Left ventricle myocardium inferior (tissue), 1 donor: ENCODE measurements around the gene C11orf87. TPM values are rescaled to one million over a fixed set of nuclear protein-coding genes. Genes with fewer than 3 reads are reported as not detected.

Experiments used
- DNase-seq: peaks from one replicate; pipeline ENCODE4 v3.0.0-alpha.2; 2020
- H3K27ac ChIP-seq: fragments of 200-600 bp; replicated peaks from 2 replicates; pipeline ENCODE4 v1.8.0; 2021
- H3K27me3 ChIP-seq: fragments of 200-600 bp; 2 replicates; pipeline ENCODE4 v1.8.0; 2021; ENCODE audit warnings: low read depth
- H3K36me3 ChIP-seq: fragments of 200-600 bp; 2 replicates; pipeline ENCODE4 v1.8.0; 2021
- H3K4me1 ChIP-seq: fragments of 200-600 bp; 2 replicates; pipeline ENCODE4 v1.8.0; 2021
- H3K4me3 ChIP-seq: fragments of 200-600 bp; 2 replicates; pipeline ENCODE4 v1.8.0; 2021; ENCODE audit warnings: mild to moderate bottlenecking, moderate library complexity
- H3K9me3 ChIP-seq: fragments of 200-600 bp; replicated peaks from 2 replicates; pipeline ENCODE4 v1.8.0; 2021
- CTCF ChIP-seq: fragments of 200-600 bp; IDR thresholded peaks from 2 replicates; pipeline ENCODE4 v1.8.0; 2021; ENCODE audit warnings: antibody characterized with exemption, mild to moderate bottlenecking, borderline replicate concordance
- intact Hi-C: fragments of 100-400 bp; cut with micrococcal nuclease; formaldehyde crosslinking; loops from one replicate; pipeline ENCODE4 v1.11.0; 2022
- total RNA-seq: library from RNA; stranded (reverse); fragmentation: NEBNext Ultra II Directional; extraction: Animal tissue kit (Norgen Biotek cat#: 25700); gene quantifications from one replicate; pipeline ENCODE4 v1.2.1, GENCODE V29; 2021
- donor health status: DM: no; HTN: yes; CAD: no; lungs with severe emphysema.

The C11orf87 gene
- total RNA-seq, 1 donor from 2014 or later, result 0.14 TPM

- no peak for TF ChIP-seq CTCF
- H3K9me3 ChIP-seq, result no peaks in the 10 kb centered on the region
- no peak overlapping the region for H3K27ac ChIP-seq
- no peak overlapping the region for H3K4me3 ChIP-seq
- intact Hi-C loops, result no loop called here
- no peaks in the 10 kb centered on the region for H3K4me1 ChIP-seq
- H3K27me3 ChIP-seq, result no peaks in the 10 kb centered on the region
- DNase-seq, result no peak
- H3K36me3 ChIP-seq, result no peaks in the 10 kb centered on the region
Measured at GRCh38 chr11:109383306-109383705, 38.7 kb upstream of the C11orf87 start.

DNA sequence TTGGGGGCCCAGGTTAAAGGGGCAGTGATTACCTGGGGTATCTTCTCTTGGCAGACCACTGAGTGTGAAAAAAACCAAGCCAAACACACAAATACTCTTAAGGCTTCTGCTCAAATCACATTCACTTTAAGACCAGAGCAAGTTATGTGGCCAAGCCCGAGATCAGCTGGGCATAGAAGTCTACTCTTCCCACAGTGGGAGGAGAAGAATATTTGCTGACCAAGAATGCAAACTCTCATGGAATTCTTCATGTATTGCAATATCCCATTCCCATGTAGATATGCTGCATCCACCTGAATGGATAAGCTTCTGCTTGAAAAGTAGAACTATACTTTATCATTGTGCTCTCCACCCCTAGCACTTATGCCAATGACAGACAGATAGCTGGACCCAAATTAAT, 37.1 kb upstream of the C11orf87 start:
- Histone ChIP-seq H3K4me3 (no peak overlapping the region), H3K27me3 (no peaks in the 10 kb centered on the region), H3K27ac (no peak overlapping the region), H3K9me3 (no peaks in the 10 kb centered on the region), H3K4me1 (no peaks in the 10 kb centered on the region), H3K36me3 (no peaks in the 10 kb centered on the region)
- intact Hi-C loops, result no loop called here
- no peak for TF ChIP-seq CTCF
- no peak for DNase-seq

DNA sequence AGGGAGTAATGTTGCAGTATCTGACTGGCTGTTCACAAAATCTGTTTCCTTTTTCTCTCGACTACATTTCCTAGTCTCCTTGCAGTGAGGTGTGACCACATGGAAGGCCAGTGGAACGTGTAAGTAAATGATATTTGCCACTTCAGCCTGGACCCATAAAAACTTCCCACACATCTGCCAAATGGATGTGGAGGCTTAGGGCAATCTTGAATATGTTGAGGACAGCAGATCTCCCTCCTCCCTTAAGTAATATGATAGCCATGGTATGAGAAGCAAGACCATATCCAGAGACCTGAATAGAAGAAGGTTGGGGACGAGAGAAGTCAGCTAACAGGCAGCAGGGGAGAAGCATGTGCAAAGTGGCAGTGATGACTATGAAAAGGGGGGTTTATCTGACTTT, 33.0 kb upstream of the C11orf87 start:
- H3K27ac ChIP-seq, result no peak overlapping the region
- H3K36me3 ChIP-seq, result no peaks in the 10 kb centered on the region
- TF ChIP-seq CTCF, result no peak
- DNase-seq, result no peak
- H3K4me1 ChIP-seq, result no peaks in the 10 kb centered on the region
- no peak overlapping the region for H3K4me3 ChIP-seq
- intact Hi-C loops, result no loop called here
- H3K9me3 ChIP-seq, result no peaks in the 10 kb centered on the region
- H3K27me3 ChIP-seq, result no peaks in the 10 kb centered on the region

- Histone ChIP-seq H3K36me3 (no peaks in the 10 kb centered on the region), H3K9me3 (no peaks in the 10 kb centered on the region), H3K4me3 (no peak overlapping the region), H3K27ac (no peak overlapping the region), H3K27me3 (no peaks in the 10 kb centered on the region), H3K4me1 (no peaks in the 10 kb centered on the region)
- no peak for DNase-seq
- intact Hi-C loops, result no loop called here
- TF ChIP-seq CTCF, result no peak
Measured at GRCh38 chr11:109390752-109391151, 31.2 kb upstream of the C11orf87 start.

DNA sequence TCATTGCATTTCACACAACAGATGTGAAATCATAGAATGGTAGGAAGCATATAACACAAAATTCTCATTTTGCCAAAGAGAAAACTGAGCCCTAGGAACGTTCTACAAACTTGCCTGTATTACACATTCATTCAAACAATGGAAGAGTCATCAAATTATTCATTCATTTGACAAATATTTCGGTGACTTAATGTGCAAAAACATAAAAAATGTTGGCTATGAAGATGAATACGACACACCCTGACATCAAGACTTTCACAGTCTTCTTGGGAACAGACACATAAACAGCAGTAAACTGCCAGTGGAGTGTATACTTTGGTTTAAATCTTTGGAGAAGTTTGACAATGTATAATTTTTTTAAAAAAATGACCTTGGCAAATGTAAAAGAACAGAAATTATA, 20.4 kb upstream of the C11orf87 start:
- no peak overlapping the region for H3K4me3 ChIP-seq
- DNase-seq, result no peak
- no peaks in the 10 kb centered on the region for H3K9me3 ChIP-seq
- TF ChIP-seq CTCF, result no peak
- intact Hi-C loops, result no loop called here
- no peaks in the 10 kb centered on the region for H3K4me1 ChIP-seq
- no peaks in the 10 kb centered on the region for H3K27me3 ChIP-seq
- H3K27ac ChIP-seq, result no peak overlapping the region
- H3K36me3 ChIP-seq, result no peaks in the 10 kb centered on the region

- Histone ChIP-seq H3K36me3 (no peaks in the 10 kb centered on the region), H3K4me3 (no peak overlapping the region), H3K27me3 (no peaks in the 10 kb centered on the region), H3K4me1 (no peaks in the 10 kb centered on the region), H3K27ac (no peak overlapping the region), H3K9me3 (no peaks in the 10 kb centered on the region)
- intact Hi-C loops, result no loop called here
- no peak for TF ChIP-seq CTCF
- DNase-seq, result no peak
Measured at GRCh38 chr11:109405671-109406070, 16.3 kb upstream of the C11orf87 start.
